HL-60 (cell line): ENCODE measurements around the gene RAB17.

Experiments used
- GABPA ChIP-seq: IDR thresholded peaks from 2 replicates; pipeline ENCODE4 v1.6.1; 2012; ENCODE audit warnings: low read depth
- TF ChIP-seq, protein P1 (sequence below): IDR thresholded peaks from 2 replicates; pipeline ENCODE4 v1.6.1; 2012; ENCODE audit warnings: low read depth; ENCODE audit not compliant: insufficient replicate concordance
- TF ChIP-seq, protein P2 (sequence below): IDR thresholded peaks from one replicate; pipeline ENCODE4 v1.5.1; 2011; ENCODE audit warnings: low read length, control low read depth, inconsistent platforms; ENCODE audit not compliant: insufficient read depth

DNA sequence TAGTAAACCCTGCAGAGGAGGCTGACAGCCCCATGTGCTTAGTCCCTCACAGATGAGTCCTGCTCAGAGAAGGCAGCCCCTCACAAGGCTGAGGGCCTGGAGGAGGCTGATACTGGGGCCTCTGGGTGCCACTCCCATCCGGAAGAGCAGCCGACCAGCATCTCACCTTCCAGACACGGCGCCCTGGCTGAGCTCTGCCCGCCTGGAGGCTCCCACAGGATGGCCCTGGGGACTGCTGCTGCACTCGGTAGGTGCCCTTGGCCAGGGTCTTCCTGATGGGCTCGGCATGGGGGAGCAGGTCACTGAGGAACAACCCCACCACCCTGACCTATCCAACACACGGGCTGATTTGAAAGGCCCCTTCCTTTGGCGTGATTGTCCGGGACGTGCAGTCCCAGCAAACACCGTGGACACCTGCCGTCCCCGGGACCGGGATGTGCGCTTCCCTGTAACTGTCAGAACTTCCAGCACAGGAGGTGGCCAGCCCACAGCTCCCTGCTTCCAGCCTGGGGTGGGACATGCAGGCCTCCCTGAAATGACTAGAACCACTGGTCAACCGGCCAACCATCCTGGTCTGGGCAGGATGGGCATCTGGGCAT lies 64.9 kb downstream of the RAB17 start:
- TF ChIP-seq, protein P1, sequence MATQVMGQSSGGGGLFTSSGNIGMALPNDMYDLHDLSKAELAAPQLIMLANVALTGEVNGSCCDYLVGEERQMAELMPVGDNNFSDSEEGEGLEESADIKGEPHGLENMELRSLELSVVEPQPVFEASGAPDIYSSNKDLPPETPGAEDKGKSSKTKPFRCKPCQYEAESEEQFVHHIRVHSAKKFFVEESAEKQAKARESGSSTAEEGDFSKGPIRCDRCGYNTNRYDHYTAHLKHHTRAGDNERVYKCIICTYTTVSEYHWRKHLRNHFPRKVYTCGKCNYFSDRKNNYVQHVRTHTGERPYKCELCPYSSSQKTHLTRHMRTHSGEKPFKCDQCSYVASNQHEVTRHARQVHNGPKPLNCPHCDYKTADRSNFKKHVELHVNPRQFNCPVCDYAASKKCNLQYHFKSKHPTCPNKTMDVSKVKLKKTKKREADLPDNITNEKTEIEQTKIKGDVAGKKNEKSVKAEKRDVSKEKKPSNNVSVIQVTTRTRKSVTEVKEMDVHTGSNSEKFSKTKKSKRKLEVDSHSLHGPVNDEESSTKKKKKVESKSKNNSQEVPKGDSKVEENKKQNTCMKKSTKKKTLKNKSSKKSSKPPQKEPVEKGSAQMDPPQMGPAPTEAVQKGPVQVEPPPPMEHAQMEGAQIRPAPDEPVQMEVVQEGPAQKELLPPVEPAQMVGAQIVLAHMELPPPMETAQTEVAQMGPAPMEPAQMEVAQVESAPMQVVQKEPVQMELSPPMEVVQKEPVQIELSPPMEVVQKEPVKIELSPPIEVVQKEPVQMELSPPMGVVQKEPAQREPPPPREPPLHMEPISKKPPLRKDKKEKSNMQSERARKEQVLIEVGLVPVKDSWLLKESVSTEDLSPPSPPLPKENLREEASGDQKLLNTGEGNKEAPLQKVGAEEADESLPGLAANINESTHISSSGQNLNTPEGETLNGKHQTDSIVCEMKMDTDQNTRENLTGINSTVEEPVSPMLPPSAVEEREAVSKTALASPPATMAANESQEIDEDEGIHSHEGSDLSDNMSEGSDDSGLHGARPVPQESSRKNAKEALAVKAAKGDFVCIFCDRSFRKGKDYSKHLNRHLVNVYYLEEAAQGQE, result no peak
- TF ChIP-seq, protein P2, sequence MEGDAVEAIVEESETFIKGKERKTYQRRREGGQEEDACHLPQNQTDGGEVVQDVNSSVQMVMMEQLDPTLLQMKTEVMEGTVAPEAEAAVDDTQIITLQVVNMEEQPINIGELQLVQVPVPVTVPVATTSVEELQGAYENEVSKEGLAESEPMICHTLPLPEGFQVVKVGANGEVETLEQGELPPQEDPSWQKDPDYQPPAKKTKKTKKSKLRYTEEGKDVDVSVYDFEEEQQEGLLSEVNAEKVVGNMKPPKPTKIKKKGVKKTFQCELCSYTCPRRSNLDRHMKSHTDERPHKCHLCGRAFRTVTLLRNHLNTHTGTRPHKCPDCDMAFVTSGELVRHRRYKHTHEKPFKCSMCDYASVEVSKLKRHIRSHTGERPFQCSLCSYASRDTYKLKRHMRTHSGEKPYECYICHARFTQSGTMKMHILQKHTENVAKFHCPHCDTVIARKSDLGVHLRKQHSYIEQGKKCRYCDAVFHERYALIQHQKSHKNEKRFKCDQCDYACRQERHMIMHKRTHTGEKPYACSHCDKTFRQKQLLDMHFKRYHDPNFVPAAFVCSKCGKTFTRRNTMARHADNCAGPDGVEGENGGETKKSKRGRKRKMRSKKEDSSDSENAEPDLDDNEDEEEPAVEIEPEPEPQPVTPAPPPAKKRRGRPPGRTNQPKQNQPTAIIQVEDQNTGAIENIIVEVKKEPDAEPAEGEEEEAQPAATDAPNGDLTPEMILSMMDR, result no peak
- TF ChIP-seq GABPA, result no peak
